HCT116 (cell line): ENCODE data around the gene MSRB3.

Experiments used
- POLR2A ChIP-seq: IDR thresholded peaks from 2 replicates; pipeline ENCODE4 v1.7.0; 2011; ENCODE audit warnings: borderline replicate concordance; ENCODE audit not compliant: insufficient read depth, insufficient read length; ENCODE audit errors: extremely low read depth
- TF ChIP-seq, protein P1 (sequence below), 3 experiments: fragments of 200-600 bp in 1 of 3; sonication (generic) in 1 of 3; IDR thresholded peaks in 2 of 3; conservative IDR thresholded peaks in 1 of 3; 2 replicates each; pipeline ENCODE4 v1.5.1; 2012 to 2017; ENCODE audit warnings: low read depth in 2 of 3, low read length in 2 of 3, antibody characterized with exemption in 1 of 3, borderline replicate concordance in 1 of 3, control low read depth in 1 of 3, mild to moderate bottlenecking in 1 of 3, mixed read lengths in 1 of 3, mixed run types in 1 of 3, moderate library complexity in 1 of 3; ENCODE audit not compliant: insufficient read depth in 1 of 3

DNA sequence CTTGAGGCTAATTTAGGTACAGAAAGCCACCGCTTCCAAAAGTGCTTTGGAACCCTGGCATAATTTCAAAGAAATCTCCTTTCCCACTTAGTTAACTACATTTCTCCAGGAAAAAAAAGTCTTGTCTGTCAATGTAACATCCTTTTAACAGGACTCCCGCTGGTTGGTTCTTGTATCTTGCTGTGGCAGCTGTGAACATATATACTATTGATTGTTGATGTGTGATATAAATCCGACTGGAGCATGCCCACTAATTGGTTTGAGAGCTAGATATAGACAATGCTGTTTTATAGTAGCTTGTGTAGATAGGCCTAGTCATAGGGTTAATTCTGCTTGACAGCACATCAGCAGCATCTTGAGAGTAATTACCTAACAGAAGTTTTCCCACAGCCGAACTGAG is 89.6 kb downstream of the MSRB3 start:
- no peak for TF ChIP-seq POLR2A
- TF ChIP-seq, protein P1, sequence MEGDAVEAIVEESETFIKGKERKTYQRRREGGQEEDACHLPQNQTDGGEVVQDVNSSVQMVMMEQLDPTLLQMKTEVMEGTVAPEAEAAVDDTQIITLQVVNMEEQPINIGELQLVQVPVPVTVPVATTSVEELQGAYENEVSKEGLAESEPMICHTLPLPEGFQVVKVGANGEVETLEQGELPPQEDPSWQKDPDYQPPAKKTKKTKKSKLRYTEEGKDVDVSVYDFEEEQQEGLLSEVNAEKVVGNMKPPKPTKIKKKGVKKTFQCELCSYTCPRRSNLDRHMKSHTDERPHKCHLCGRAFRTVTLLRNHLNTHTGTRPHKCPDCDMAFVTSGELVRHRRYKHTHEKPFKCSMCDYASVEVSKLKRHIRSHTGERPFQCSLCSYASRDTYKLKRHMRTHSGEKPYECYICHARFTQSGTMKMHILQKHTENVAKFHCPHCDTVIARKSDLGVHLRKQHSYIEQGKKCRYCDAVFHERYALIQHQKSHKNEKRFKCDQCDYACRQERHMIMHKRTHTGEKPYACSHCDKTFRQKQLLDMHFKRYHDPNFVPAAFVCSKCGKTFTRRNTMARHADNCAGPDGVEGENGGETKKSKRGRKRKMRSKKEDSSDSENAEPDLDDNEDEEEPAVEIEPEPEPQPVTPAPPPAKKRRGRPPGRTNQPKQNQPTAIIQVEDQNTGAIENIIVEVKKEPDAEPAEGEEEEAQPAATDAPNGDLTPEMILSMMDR (IDR thresholded peaks at IDR 0.05 in 2 of 3, conservative IDR thresholded peaks at IDR 0.05 in 1 of 3; ENCODE audit: borderline replicate concordance in 1 of 3, insufficient read depth in 1 of 3, low read depth in 2 of 3, low read length in 2 of 3), result no peak
